CD14-positive monocyte (primary cell): ENCODE data around the gene DIRAS3. TPM values are rescaled to one million over a fixed set of nuclear protein-coding genes. Genes with fewer than 3 reads are reported as not detected.

Source experiments
- DNase-seq, 3 donors: peaks; one replicate each; pipeline ENCODE4 v3.0.0-alpha.2; 2011 to 2022
- H2AFZ ChIP-seq: 2 replicates; pipeline ENCODE4 v1.6.0; 2012; ENCODE audit warnings: mild to moderate bottlenecking, low read depth, low read length, inconsistent platforms; ENCODE audit not compliant: insufficient read depth, poor library complexity, severe bottlenecking
- H3K27ac ChIP-seq, 2 donors: 1 replicate in 1 of 2; 2 replicates in 1 of 2; pipeline ENCODE4 v1.5.1; 2012 to 2013; ENCODE audit warnings: low read length in 2 of 2, control low read depth in 1 of 2, inconsistent platforms in 1 of 2, low read depth in 1 of 2, mild to moderate bottlenecking in 1 of 2
- H3K27me3 ChIP-seq, 2 donors: one replicate each; pipeline versions ENCODE4 v1.6.0 to v1.6.1; 2011 to 2013; ENCODE audit warnings: low read length in 2 of 2; ENCODE audit not compliant: control insufficient read depth in 2 of 2, insufficient read depth in 2 of 2
- H3K36me3 ChIP-seq, 2 donors: replicated peaks in 1 of 2; 1 replicate in 1 of 2; 2 replicates in 1 of 2; pipeline versions ENCODE4 v1.5.1 to v1.6.1; 2012 to 2013; ENCODE audit warnings: low read length in 2 of 2, control low read depth in 1 of 2, inconsistent platforms in 1 of 2, mild to moderate bottlenecking in 1 of 2; ENCODE audit not compliant: insufficient read depth in 2 of 2, control insufficient read depth in 1 of 2
- H3K4me1 ChIP-seq, 2 donors: 1 replicate in 1 of 2; 2 replicates in 1 of 2; pipeline versions ENCODE4 v1.5.1 to v1.6.1; 2012 to 2013; ENCODE audit warnings: low read length in 2 of 2, control low read depth in 1 of 2, inconsistent platforms in 1 of 2, mild to moderate bottlenecking in 1 of 2, moderate library complexity in 1 of 2; ENCODE audit not compliant: insufficient read depth in 2 of 2, control insufficient read depth in 1 of 2
- H3K4me2 ChIP-seq: replicated peaks from 2 replicates; pipeline ENCODE3; 2012; ENCODE audit warnings: low read length, moderate library complexity, mild to moderate bottlenecking; ENCODE audit not compliant: poor library complexity, severe bottlenecking; ENCODE audit errors: extremely low read depth
- H3K4me3 ChIP-seq, 3 experiments: fragments of 200-600 bp in 1 of 3; sonication (generic) in 1 of 3; replicated peaks in 1 of 3; 1 replicate in 2 of 3; 2 replicates in 1 of 3; pipeline ENCODE4 v1.5.1; 2011 to 2013; ENCODE audit warnings: low read length in 3 of 3, mild to moderate bottlenecking in 3 of 3, control low read depth in 2 of 3, low read depth in 2 of 3, inconsistent platforms in 1 of 3, moderate library complexity in 1 of 3
- H3K79me2 ChIP-seq: 2 replicates; pipeline ENCODE4 v1.6.0; 2012; ENCODE audit warnings: mild to moderate bottlenecking, control low read depth, inconsistent platforms, low read length, moderate library complexity; ENCODE audit not compliant: insufficient read depth
- H3K9ac ChIP-seq: 2 replicates; pipeline ENCODE4 v1.6.0; 2017; ENCODE audit warnings: low read length, mild to moderate bottlenecking; ENCODE audit not compliant: insufficient read depth, poor library complexity, severe bottlenecking
- H3K9me3 ChIP-seq, 2 donors: replicated peaks in 1 of 2; 1 replicate in 1 of 2; 2 replicates in 1 of 2; pipeline versions ENCODE4 v1.5.1 to v1.6.1; 2012 to 2013; ENCODE audit warnings: low read length in 2 of 2, control low read depth in 1 of 2; ENCODE audit not compliant: control insufficient read depth in 1 of 2, insufficient read depth in 1 of 2
- H4K20me1 ChIP-seq: 2 replicates; pipeline ENCODE4 v1.6.0; 2012; ENCODE audit warnings: mild to moderate bottlenecking, low read length, control low read depth, moderate library complexity; ENCODE audit not compliant: insufficient read depth
- H3K27ac Mint-ChIP-seq, 7 donors: one replicate each; pipeline ENCODE4 v1.8.0; 2020; ENCODE audit warnings: mild to moderate bottlenecking in 7 of 7, mixed read lengths in 7 of 7, moderate library complexity in 6 of 7, inconsistent platforms in 2 of 7
- H3K27me3 Mint-ChIP-seq, 3 donors: one replicate each; pipeline ENCODE4 v1.8.0; 2021 to 2022; ENCODE audit warnings: low read depth in 3 of 3, mild to moderate bottlenecking in 3 of 3, mixed read lengths in 3 of 3, moderate library complexity in 3 of 3, inconsistent platforms in 1 of 3
- H3K36me3 Mint-ChIP-seq, 2 donors: one replicate each; pipeline ENCODE4 v1.8.0; 2020; ENCODE audit warnings: mixed read lengths in 2 of 2, inconsistent platforms in 1 of 2, mild to moderate bottlenecking in 1 of 2
- H3K4me1 Mint-ChIP-seq: one replicate; pipeline ENCODE4 v1.8.0; 2020; ENCODE audit warnings: mild to moderate bottlenecking, mixed read lengths
- H3K4me3 Mint-ChIP-seq, 2 donors: one replicate each; pipeline ENCODE4 v1.8.0; 2020; ENCODE audit warnings: mild to moderate bottlenecking in 2 of 2, mixed read lengths in 2 of 2, moderate library complexity in 1 of 2
- H3K9me3 Mint-ChIP-seq, 7 donors: one replicate each; pipeline ENCODE4 v1.8.0; 2020 to 2022; ENCODE audit warnings: mixed read lengths in 7 of 7, mild to moderate bottlenecking in 6 of 7, moderate library complexity in 6 of 7, inconsistent platforms in 2 of 7
- CTCF ChIP-seq: fragments of 200-600 bp; IDR thresholded peaks from one replicate; pipeline ENCODE4 v1.8.0; 2022; ENCODE audit warnings: antibody characterized with exemption, mild to moderate bottlenecking
- WGBS: methylation state at CpG from one replicate; pipeline ENCODE4 v1.1.5; 2013; ENCODE audit warnings: missing lambda C conversion rate; ENCODE audit not compliant: insufficient coverage; 5-methylcytosine and 5-hydroxymethylcytosine counted together
- intact Hi-C, 2 donors: fragments of 100-400 bp; cut with micrococcal nuclease; formaldehyde crosslinking; loops; one replicate each; pipeline versions ENCODE4 v1.15.0 to v1.15.1; 2023
- polyA plus RNA-seq, 3 donors: library from polyadenylated mRNA; depleted of rRNA in 1 of 3; unstranded in 2 of 3; stranded (reverse) in 1 of 3; fragments of 300-500 nt in 2 of 3; fragments of >200 nt in 1 of 3; fragmentation: Illumina TruSeq in 2 of 3; gene quantifications; 1 replicate in 2 of 3; 2 replicates in 1 of 3; pipeline ENCODE4 v1.2.3, GENCODE V29; 2012 to 2021

Gene DIRAS3
- polyA plus RNA-seq, 3 donors: 0.12 TPM; not detected in 2

GRCh38 chr1:68057564-68057963 is 7.1 kb upstream of the DIRAS3 start:
- Histone ChIP-seq H4K20me1 (no peaks in the 10 kb centered on the region), H3K9ac (no peak overlapping the region), H3K4me3 (no peak overlapping the region), H3K27ac (no peak overlapping the region), H2AFZ (no peak overlapping the region), H3K4me1 (no peaks in the 10 kb centered on the region), H3K36me3 (no peaks in the 10 kb centered on the region), H3K9me3 (peaks cover 0 to 12% of the 10 kb centered on the region in 2 donors), H3K79me2 (no peaks in the 10 kb centered on the region), H3K27me3 (no peaks in the 10 kb centered on the region), H3K4me2 (no peak overlapping the region)
- Mint-ChIP-seq H3K27ac (no peak overlapping the region), H3K4me3 (no peak overlapping the region), H3K27me3 (peaks cover 0 to 3% (median 3%) of the 10 kb centered on the region in 3 donors), H3K36me3 (no peaks in the 10 kb centered on the region), H3K4me1 (no peaks in the 10 kb centered on the region), H3K9me3 (peaks cover 0 to 13% (median 3%) of the 10 kb centered on the region in 7 donors)
- intact Hi-C loops: no loop called here
- TF ChIP-seq CTCF: no peak
- WGBS: 100% methylated on average over 3 of the region's 3 CpGs
- DNase-seq: no peak

DNA sequence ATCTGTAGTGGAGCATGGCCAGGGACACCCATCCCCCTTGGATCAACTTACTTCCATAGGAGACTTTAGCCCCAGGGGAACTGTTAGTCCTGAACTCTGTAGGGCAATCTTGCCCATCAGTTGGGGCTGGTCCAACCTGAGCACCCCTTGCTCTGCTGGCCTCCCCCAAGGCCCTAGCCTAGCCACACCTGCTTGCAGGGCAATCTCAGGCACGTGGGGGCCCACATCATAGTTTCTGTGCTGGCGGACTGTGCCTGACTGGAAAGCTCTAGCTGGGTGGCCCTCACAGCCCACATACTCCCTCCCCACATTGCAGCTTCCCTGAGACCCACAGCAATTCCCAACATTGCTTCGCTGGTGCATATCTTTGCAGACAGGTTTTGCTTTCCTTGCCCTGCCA is 6.6 kb upstream of the DIRAS3 start:
- Mint-ChIP-seq H3K9me3 (peaks cover 2 to 15% (median 3%) of the 10 kb centered on the region in 7 donors), H3K27ac (no peak overlapping the region), H3K36me3 (no peaks in the 10 kb centered on the region), H3K27me3 (peaks cover 0 to 5% (median 5%) of the 10 kb centered on the region in 3 donors), H3K4me1 (no peaks in the 10 kb centered on the region), H3K4me3 (no peak overlapping the region)
- Histone ChIP-seq H3K9ac (no peak overlapping the region), H3K4me1 (no peaks in the 10 kb centered on the region), H4K20me1 (no peaks in the 10 kb centered on the region), H3K79me2 (no peaks in the 10 kb centered on the region), H2AFZ (no peak overlapping the region), H3K27me3 (no peaks in the 10 kb centered on the region), H3K9me3 (peaks cover 0 to 12% of the 10 kb centered on the region in 2 donors), H3K27ac (no peak overlapping the region), H3K4me2 (no peak overlapping the region), H3K4me3 (no peak overlapping the region), H3K36me3 (no peaks in the 10 kb centered on the region)
- no peak for DNase-seq
- no peak for TF ChIP-seq CTCF
- 97% methylated on average over 3 of the region's 3 CpGs for WGBS
- intact Hi-C loops: no loop called here
